DND-41 (cell line): ENCODE results near the gene CD79A.

Source experiments
- ATAC-seq: fragments of 200-7000 bp; cut with Tn5 transposase; 3 replicates; pipeline ENCODE4 v1.9.1; 2021; ENCODE audit warnings: low read depth; ENCODE audit not compliant: insufficient read depth
- DNase-seq: peaks from one replicate; pipeline ENCODE4 v3.0.0-alpha.2; 2020
- H2AFZ ChIP-seq: 2 replicates; pipeline ENCODE4 v1.6.0; 2012; ENCODE audit warnings: low read depth, low read length
- H3K27ac ChIP-seq: 2 replicates; pipeline ENCODE4 v1.5.1; 2012; ENCODE audit warnings: low read length, inconsistent platforms
- H3K27me3 ChIP-seq: fragments of 200-600 bp; sonication (generic); 2 replicates; pipeline ENCODE4 v1.6.0; 2012; ENCODE audit warnings: low read length, mild to moderate bottlenecking, inconsistent platforms; ENCODE audit not compliant: insufficient read depth, poor library complexity
- H3K36me3 ChIP-seq: 2 replicates; pipeline ENCODE4 v1.5.1; 2012; ENCODE audit warnings: low read length, inconsistent platforms; ENCODE audit not compliant: insufficient read depth
- H3K4me1 ChIP-seq: 2 replicates; pipeline ENCODE4 v1.5.1; 2012; ENCODE audit warnings: mild to moderate bottlenecking, low read length; ENCODE audit not compliant: insufficient read depth
- H3K4me2 ChIP-seq: 2 replicates; pipeline ENCODE4 v1.6.0; 2012; ENCODE audit warnings: mild to moderate bottlenecking, moderate library complexity, low read length, inconsistent platforms; ENCODE audit not compliant: insufficient read depth
- H3K4me3 ChIP-seq, 2 experiments: fragments of 200-600 bp in 1 of 2; shearing (Covaris generic) in 1 of 2; 2 replicates each; pipeline ENCODE4 v1.5.1; 2012 to 2016; ENCODE audit warnings: inconsistent platforms in 2 of 2, low read length in 2 of 2, mild to moderate bottlenecking in 2 of 2, low read depth in 1 of 2, moderate library complexity in 1 of 2
- H3K79me2 ChIP-seq: 2 replicates; pipeline ENCODE4 v1.6.0; 2012; ENCODE audit warnings: low read length, inconsistent platforms; ENCODE audit not compliant: insufficient read depth
- H3K9ac ChIP-seq: 2 replicates; pipeline ENCODE4 v1.6.0; 2012; ENCODE audit warnings: low read depth, mild to moderate bottlenecking, inconsistent platforms, low read length, moderate library complexity
- H3K9me3 ChIP-seq: 2 replicates; pipeline ENCODE4 v1.5.1; 2012; ENCODE audit warnings: low read length, moderate library complexity, mild to moderate bottlenecking, inconsistent platforms; ENCODE audit not compliant: insufficient read depth, severe bottlenecking
- H4K20me1 ChIP-seq: 2 replicates; pipeline ENCODE4 v1.6.0; 2012; ENCODE audit warnings: low read length; ENCODE audit not compliant: insufficient read depth
- EZH2 ChIP-seq: IDR thresholded peaks from 3 replicates; pipeline ENCODE4 v1.6.1; 2012; ENCODE audit warnings: borderline replicate concordance, low read depth, mild to moderate bottlenecking, moderate library complexity, low read length, inconsistent platforms; ENCODE audit not compliant: severe bottlenecking
- TF ChIP-seq, protein P1 (sequence below): IDR thresholded peaks from 2 replicates; pipeline ENCODE4 v1.5.1; 2012; ENCODE audit warnings: borderline replicate concordance, low read length, moderate library complexity, mild to moderate bottlenecking; ENCODE audit not compliant: poor library complexity, severe bottlenecking; ENCODE audit errors: extremely low read depth

The CD79A gene

DNA sequence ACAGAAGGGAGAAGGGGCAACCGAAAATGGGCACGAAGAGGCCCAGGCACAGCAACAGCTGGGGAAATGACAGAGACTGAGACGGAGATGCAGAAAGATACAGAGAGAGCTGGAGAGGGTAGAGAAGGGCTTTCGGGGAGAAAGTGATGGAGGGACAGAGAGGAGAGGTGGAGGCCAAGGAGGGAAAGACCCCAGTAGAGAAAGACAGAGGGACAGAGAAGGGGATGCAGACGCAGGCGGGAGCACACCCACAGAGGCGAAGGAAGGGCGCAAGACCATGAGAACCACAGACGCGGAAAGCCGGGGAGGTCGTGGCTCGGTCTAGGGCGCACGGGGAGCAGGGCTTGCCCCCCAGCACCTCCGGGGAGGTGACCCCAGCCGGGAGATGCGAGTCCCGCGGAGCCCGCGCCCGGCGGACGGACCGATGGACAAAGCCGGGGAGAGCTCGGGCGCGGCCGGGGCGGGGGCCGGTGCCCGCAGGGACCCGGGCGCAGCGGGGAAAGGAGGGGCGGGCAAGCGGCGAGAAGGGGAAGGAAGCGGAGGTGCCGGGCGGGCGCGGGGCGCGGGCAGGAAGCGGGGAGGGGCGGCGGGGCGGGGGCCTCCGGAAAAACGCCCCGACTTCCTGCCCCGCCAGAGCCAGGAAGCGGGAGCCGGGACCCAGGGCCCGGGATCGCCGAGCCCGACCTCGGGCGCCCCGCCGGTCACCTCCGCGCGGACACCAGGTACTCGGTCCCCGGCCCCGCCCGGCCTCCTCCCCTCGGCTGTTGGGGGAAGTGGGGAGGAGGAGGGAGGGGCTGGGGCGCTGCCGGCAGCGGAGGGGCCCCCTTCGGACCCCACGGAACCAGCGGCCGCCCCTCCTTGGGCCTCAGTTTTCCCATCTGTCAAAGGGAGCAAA, 5.7 kb downstream of the CD79A start, which contains the start of gene ARHGEF1:
ARHGEF1 (plus strand) TSS at position 617 of the 895 bp plus-strand sequence. CDS start 4,899 bp downstream, outside the sequence.
- peak within 1 kb of the TSS; percentile 91 for H3K4me2 ChIP-seq
- H3K9ac ChIP-seq, result peak within 1 kb of the TSS; percentile 88
- peak within 1 kb of the TSS; percentile 95 for H3K27ac ChIP-seq
- H3K36me3 ChIP-seq, result peaks cover 65% of the 10 kb centered on the region
- H3K4me3 ChIP-seq, result peak within 1 kb of the TSS; percentile 52 to 80
- peak within 1 kb of the TSS; percentile 40 for H2AFZ ChIP-seq
- peaks cover 81% of the 10 kb centered on the region for H3K4me1 ChIP-seq
- no peaks in the 10 kb centered on the region for H3K9me3 ChIP-seq
- no peaks in the 10 kb centered on the region for H3K27me3 ChIP-seq
- TF ChIP-seq EZH2, result no peak
- DNase-seq (peak; percentile 77), ATAC-seq (peak; percentile 15)
- peaks cover 34% of the 10 kb centered on the region for H4K20me1 ChIP-seq
- peaks cover 80% of the 10 kb centered on the region for H3K79me2 ChIP-seq

- peak overlapping the region; percentile 95 for H3K27ac ChIP-seq
- 0 out of 2 replicates have a peak overlapping the region, but pooled peaks have one; percentile 27 for H2AFZ ChIP-seq
- H3K4me2 ChIP-seq, result peak overlapping the region; percentile 91
- no peaks in the 10 kb centered on the region for H3K9me3 ChIP-seq
- peaks cover 40% of the 10 kb centered on the region for H4K20me1 ChIP-seq
- H3K9ac ChIP-seq, result peak overlapping the region; percentile 88
- H3K27me3 ChIP-seq, result no peaks in the 10 kb centered on the region
- H3K4me3 ChIP-seq, result peak overlapping the region; percentile 52 to 80
- no peak for ATAC-seq
- H3K36me3 ChIP-seq, result peaks cover 65% of the 10 kb centered on the region
- DNase-seq, result no peak
- H3K79me2 ChIP-seq, result peaks cover 80% of the 10 kb centered on the region
- H3K4me1 ChIP-seq, result peaks cover 81% of the 10 kb centered on the region
- TF ChIP-seq, protein P1, sequence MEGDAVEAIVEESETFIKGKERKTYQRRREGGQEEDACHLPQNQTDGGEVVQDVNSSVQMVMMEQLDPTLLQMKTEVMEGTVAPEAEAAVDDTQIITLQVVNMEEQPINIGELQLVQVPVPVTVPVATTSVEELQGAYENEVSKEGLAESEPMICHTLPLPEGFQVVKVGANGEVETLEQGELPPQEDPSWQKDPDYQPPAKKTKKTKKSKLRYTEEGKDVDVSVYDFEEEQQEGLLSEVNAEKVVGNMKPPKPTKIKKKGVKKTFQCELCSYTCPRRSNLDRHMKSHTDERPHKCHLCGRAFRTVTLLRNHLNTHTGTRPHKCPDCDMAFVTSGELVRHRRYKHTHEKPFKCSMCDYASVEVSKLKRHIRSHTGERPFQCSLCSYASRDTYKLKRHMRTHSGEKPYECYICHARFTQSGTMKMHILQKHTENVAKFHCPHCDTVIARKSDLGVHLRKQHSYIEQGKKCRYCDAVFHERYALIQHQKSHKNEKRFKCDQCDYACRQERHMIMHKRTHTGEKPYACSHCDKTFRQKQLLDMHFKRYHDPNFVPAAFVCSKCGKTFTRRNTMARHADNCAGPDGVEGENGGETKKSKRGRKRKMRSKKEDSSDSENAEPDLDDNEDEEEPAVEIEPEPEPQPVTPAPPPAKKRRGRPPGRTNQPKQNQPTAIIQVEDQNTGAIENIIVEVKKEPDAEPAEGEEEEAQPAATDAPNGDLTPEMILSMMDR, result no peak
- no peak for TF ChIP-seq EZH2
These were observed 6.4 kb downstream of the CD79A start for GRCh38 chr19:41883463-41883820.

- no peaks in the 10 kb centered on the region for H3K9me3 ChIP-seq
- DNase-seq (peak; percentile 91), ATAC-seq (peak; percentile 64)
- H3K27me3 ChIP-seq, result no peaks in the 10 kb centered on the region
- peak overlapping the region; percentile 88 for H3K9ac ChIP-seq
- H3K79me2 ChIP-seq, result peaks cover 80% of the 10 kb centered on the region
- peak overlapping the region; percentile 91 for H3K4me2 ChIP-seq
- peak overlapping the region; percentile 95 for H3K27ac ChIP-seq
- H3K4me3 ChIP-seq, result peak overlapping the region; percentile 52 to 80
- H2AFZ ChIP-seq, result peak overlapping the region; percentile 22; the same call in 1 of the 2 replicates
- no peak for TF ChIP-seq EZH2
- TF ChIP-seq, protein P1, result no peak
- peaks cover 65% of the 10 kb centered on the region for H3K36me3 ChIP-seq
- H3K4me1 ChIP-seq, result peaks cover 81% of the 10 kb centered on the region
- H4K20me1 ChIP-seq, result peaks cover 42% of the 10 kb centered on the region
These were observed 7.0 kb downstream of the CD79A start for GRCh38 chr19:41883821-41884733.
